ENCODE measurements around the gene MAL.

GRCh38 chr2:95022309-95023221 is 2.9 kb upstream of the MAL start:
- TF ChIP-seq CTCF (IDR thresholded peaks at IDR 0.05; ENCODE audit: poor library complexity), result peak; percentile 43
- TF ChIP-seq EZH2 (IDR thresholded peaks at IDR 0.05; ENCODE audit: borderline replicate concordance), result no peak

Data from hepatocyte (in vitro differentiated cells).